HepG2 (cell line): Measurements from ENCODE around the gene HLF. TPM values are rescaled to one million over a fixed set of nuclear protein-coding genes. Genes with fewer than 3 reads are reported as not detected.

ENCODE experiments used
- CSRNP1 ChIP-seq: sonication (generic); formaldehyde crosslinking; IDR thresholded peaks from 2 replicates; pipeline ENCODE4 v1.8.1; 2023; ENCODE audit warnings: mild to moderate bottlenecking, missing genetic modification reagents
- FOXA1 ChIP-seq, 2 experiments: fragments of 450-650 bp in 1 of 2; sonication (generic) in 1 of 2; formaldehyde crosslinking in 1 of 2; IDR thresholded peaks; 2 replicates each; pipeline versions ENCODE4 v1.4.0 to v1.6.1; 2016 to 2020; ENCODE audit warnings: missing genetic modification reagents in 1 of 2
- MXD4 ChIP-seq: IDR thresholded peaks from 2 replicates; pipeline ENCODE4 v1.6.1; 2016; ENCODE audit warnings: mild to moderate bottlenecking, missing biosample characterization, missing genetic modification reagents
- NBN ChIP-seq: fragments of 450-650 bp; conservative IDR thresholded peaks from 2 replicates; pipeline ENCODE4 v1.6.1; 2017
- NFKBIZ ChIP-seq: IDR thresholded peaks from 2 replicates; pipeline ENCODE4 v1.6.1; 2018; ENCODE audit warnings: missing genetic modification reagents, missing compliant biosample characterization
- PAXIP1 ChIP-seq: sonication (generic); formaldehyde crosslinking; conservative IDR thresholded peaks from 2 replicates; pipeline ENCODE4 v1.4.0; 2020; ENCODE audit warnings: mild to moderate bottlenecking, missing genetic modification reagents, moderate library complexity
- SATB2 ChIP-seq: sonication (generic); formaldehyde crosslinking; IDR thresholded peaks from 2 replicates; pipeline ENCODE4 v1.5.0; 2020; ENCODE audit warnings: missing genetic modification reagents
- TP53 ChIP-seq: sonication (generic); formaldehyde crosslinking; conservative IDR thresholded peaks from 2 replicates; pipeline ENCODE4 v1.4.0; 2020; ENCODE audit warnings: missing genetic modification reagents
- ZNF383 ChIP-seq: sonication (generic); formaldehyde crosslinking; IDR thresholded peaks from 2 replicates; pipeline ENCODE4 v1.4.0; 2020; ENCODE audit warnings: missing genetic modification reagents, mild to moderate bottlenecking, borderline replicate concordance
- ZNF652 ChIP-seq: IDR thresholded peaks from 2 replicates; pipeline ENCODE4 v1.6.1; 2016; ENCODE audit warnings: low read depth, borderline replicate concordance
- polyA plus RNA-seq, 8 experiments: library from polyadenylated mRNA; depleted of rRNA in 3 of 8; stranded (reverse) in 7 of 8; unstranded in 1 of 8; fragments of >200 nt; fragmentation: Illumina TruSeq in 4 of 8; extraction: Trizol in 4 of 8; gene quantifications; 2 replicates each; pipeline versions ENCODE4 v1.2.1 to v1.2.3, GENCODE V29; 2011 to 2016; ENCODE audit warnings: low read depth in 4 of 8, missing spikeins in 1 of 8, mixed read lengths in 1 of 8; ENCODE audit not compliant: insufficient read depth in 1 of 8
- total RNA-seq, 5 experiments: library from RNA; depleted of rRNA; stranded (reverse); fragments of >200 nt; fragmentation: Illumina TruSeq; extraction: Trizol; gene quantifications; 2 replicates each; pipeline ENCODE4 v1.2.3, GENCODE V29; 2016; ENCODE audit warnings: low read depth in 1 of 5
- TF ChIP-seq, protein P1 (sequence below): sonication (generic); formaldehyde crosslinking; IDR thresholded peaks from 2 replicates; pipeline ENCODE4 v1.4.0; 2020; ENCODE audit warnings: mild to moderate bottlenecking, low read depth, missing genetic modification reagents
- TF ChIP-seq, protein P2 (sequence below): sonication (generic); formaldehyde crosslinking; IDR thresholded peaks from 2 replicates; pipeline ENCODE4 v1.8.0; 2022; ENCODE audit warnings: mild to moderate bottlenecking, missing genetic modification reagents, borderline replicate concordance
- TF ChIP-seq, protein P3 (sequence below): sonication (generic); formaldehyde crosslinking; IDR thresholded peaks from 2 replicates; pipeline ENCODE4 v1.5.1; 2020; ENCODE audit warnings: mild to moderate bottlenecking, missing genetic modification reagents, borderline replicate concordance

The HLF gene
- total and polyA plus RNA-seq, 2 of the 13 experiments (the other 11 are each of a cell fraction or from before 2014, with no cell fraction given) = 202 to 346 TPM

DNA sequence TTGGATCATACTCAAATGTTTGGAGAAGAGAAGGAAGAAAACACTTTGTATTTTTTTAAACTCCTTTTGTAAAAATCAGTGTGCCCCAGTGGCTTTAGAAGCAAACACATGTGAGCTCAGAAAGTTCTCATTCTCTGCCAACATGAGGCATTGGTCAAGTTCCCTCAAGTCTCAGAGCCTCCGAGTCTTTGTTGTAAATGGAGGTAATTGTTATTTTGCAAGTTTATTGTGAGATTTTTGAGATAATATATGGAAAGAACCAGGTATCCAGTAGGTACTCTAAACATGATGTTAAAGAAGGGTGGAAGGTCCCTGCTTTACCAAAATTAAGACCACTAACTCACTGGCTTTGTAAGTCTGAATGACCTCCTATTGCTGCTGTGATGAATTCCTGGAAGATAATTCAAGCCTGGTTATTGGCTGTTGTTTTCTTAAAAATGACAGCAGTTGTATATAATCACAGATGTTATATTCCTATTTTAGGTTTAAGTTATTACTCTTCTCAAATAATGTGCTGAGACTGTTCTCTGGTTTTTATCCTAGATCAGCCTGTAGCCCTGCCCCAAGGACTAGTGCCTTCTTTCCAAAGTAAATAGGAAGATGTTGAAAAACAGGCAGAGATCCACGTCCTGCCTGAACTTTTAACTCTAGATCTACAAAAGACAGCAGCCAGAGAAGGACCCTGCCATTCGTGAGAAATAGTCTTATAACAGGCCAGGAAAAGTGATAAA, 2.4 kb downstream of the HLF start (continued):
- 0 out of 2 replicates have a peak, but pooled peaks have one; percentile 82 for TF ChIP-seq ZNF383
- TF ChIP-seq NBN = no peak
- TF ChIP-seq, protein P1, sequence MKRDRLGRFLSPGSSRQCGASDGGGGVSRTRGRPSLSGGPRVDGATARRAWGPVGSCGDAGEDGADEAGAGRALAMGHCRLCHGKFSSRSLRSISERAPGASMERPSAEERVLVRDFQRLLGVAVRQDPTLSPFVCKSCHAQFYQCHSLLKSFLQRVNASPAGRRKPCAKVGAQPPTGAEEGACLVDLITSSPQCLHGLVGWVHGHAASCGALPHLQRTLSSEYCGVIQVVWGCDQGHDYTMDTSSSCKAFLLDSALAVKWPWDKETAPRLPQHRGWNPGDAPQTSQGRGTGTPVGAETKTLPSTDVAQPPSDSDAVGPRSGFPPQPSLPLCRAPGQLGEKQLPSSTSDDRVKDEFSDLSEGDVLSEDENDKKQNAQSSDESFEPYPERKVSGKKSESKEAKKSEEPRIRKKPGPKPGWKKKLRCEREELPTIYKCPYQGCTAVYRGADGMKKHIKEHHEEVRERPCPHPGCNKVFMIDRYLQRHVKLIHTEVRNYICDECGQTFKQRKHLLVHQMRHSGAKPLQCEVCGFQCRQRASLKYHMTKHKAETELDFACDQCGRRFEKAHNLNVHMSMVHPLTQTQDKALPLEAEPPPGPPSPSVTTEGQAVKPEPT (CRISPR knock-in tag) = no peak
- TF ChIP-seq SATB2 (CRISPR knock-in tag) = 0 out of 2 replicates have a peak, but pooled peaks have one; percentile 41
- TF ChIP-seq MXD4 = peak; percentile 38; the same call in 1 of the 2 replicates
- TF ChIP-seq FOXA1 (IDR thresholded peaks at IDR 0.05) = no peak
- TF ChIP-seq FOXA1 (CRISPR knock-in tag; IDR thresholded peaks at IDR 0.05) = peak; percentile 54; the same call in 1 of the 2 replicates
- no peak for TF ChIP-seq TP53 (CRISPR knock-in tag)
- peak; percentile 46; the same call in 1 of the 2 replicates for TF ChIP-seq NFKBIZ (CRISPR knock-in tag)
- TF ChIP-seq PAXIP1 (CRISPR knock-in tag) = 0 out of 2 replicates have a peak, but pooled peaks have one; percentile 3
- TF ChIP-seq, protein P2, sequence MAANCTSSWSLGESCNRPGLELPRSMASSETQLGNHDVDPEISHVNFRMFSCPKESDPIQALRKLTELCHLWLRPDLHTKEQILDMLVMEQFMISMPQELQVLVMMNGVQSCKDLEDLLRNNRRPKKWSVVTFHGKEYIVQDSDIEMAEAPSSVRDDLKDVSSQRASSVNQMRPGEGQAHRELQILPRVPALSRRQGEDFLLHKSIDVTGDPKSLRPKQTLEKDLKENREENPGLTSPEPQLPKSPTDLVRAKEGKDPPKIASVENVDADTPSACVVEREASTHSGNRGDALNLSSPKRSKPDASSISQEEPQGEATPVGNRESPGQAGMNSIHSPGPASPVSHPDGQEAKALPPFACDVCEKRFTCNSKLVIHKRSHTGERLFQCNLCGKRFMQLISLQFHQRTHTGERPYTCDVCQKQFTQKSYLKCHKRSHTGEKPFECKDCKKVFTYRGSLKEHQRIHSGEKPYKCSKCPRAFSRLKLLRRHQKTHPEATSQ (CRISPR knock-in tag) = 0 out of 2 replicates have a peak, but pooled peaks have one; percentile 28
- TF ChIP-seq ZNF652 (CRISPR knock-in tag) = peak; percentile 7; the same call in 1 of the 2 replicates
- 0 out of 2 replicates have a peak, but pooled peaks have one; percentile 38 for TF ChIP-seq CSRNP1 (CRISPR knock-in tag)
- TF ChIP-seq, protein P3, sequence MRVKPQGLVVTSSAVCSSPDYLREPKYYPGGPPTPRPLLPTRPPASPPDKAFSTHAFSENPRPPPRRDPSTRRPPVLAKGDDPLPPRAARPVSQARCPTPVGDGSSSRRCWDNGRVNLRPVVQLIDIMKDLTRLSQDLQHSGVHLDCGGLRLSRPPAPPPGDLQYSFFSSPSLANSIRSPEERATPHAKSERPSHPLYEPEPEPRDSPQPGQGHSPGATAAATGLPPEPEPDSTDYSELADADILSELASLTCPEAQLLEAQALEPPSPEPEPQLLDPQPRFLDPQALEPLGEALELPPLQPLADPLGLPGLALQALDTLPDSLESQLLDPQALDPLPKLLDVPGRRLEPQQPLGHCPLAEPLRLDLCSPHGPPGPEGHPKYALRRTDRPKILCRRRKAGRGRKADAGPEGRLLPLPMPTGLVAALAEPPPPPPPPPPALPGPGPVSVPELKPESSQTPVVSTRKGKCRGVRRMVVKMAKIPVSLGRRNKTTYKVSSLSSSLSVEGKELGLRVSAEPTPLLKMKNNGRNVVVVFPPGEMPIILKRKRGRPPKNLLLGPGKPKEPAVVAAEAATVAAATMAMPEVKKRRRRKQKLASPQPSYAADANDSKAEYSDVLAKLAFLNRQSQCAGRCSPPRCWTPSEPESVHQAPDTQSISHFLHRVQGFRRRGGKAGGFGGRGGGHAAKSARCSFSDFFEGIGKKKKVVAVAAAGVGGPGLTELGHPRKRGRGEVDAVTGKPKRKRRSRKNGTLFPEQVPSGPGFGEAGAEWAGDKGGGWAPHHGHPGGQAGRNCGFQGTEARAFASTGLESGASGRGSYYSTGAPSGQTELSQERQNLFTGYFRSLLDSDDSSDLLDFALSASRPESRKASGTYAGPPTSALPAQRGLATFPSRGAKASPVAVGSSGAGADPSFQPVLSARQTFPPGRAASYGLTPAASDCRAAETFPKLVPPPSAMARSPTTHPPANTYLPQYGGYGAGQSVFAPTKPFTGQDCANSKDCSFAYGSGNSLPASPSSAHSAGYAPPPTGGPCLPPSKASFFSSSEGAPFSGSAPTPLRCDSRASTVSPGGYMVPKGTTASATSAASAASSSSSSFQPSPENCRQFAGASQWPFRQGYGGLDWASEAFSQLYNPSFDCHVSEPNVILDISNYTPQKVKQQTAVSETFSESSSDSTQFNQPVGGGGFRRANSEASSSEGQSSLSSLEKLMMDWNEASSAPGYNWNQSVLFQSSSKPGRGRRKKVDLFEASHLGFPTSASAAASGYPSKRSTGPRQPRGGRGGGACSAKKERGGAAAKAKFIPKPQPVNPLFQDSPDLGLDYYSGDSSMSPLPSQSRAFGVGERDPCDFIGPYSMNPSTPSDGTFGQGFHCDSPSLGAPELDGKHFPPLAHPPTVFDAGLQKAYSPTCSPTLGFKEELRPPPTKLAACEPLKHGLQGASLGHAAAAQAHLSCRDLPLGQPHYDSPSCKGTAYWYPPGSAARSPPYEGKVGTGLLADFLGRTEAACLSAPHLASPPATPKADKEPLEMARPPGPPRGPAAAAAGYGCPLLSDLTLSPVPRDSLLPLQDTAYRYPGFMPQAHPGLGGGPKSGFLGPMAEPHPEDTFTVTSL (CRISPR knock-in tag) = 0 out of 2 replicates have a peak, but pooled peaks have one; percentile 42
